ENCODE data around the gene CFAP161. TPM values are rescaled to one million over a fixed set of nuclear protein-coding genes. Genes with fewer than 3 reads are reported as not detected.

Gene CFAP161, protein sequence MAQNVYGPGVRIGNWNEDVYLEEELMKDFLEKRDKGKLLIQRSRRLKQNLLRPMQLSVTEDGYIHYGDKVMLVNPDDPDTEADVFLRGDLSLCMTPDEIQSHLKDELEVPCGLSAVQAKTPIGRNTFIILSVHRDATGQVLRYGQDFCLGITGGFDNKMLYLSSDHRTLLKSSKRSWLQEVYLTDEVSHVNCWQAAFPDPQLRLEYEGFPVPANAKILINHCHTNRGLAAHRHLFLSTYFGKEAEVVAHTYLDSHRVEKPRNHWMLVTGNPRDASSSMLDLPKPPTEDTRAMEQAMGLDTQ
- total RNA-seq (2014; rRNA removed; shearing (Covaris generic)): 0.59 TPM in 1 of 2 replicates, not detected in the other

DNA sequence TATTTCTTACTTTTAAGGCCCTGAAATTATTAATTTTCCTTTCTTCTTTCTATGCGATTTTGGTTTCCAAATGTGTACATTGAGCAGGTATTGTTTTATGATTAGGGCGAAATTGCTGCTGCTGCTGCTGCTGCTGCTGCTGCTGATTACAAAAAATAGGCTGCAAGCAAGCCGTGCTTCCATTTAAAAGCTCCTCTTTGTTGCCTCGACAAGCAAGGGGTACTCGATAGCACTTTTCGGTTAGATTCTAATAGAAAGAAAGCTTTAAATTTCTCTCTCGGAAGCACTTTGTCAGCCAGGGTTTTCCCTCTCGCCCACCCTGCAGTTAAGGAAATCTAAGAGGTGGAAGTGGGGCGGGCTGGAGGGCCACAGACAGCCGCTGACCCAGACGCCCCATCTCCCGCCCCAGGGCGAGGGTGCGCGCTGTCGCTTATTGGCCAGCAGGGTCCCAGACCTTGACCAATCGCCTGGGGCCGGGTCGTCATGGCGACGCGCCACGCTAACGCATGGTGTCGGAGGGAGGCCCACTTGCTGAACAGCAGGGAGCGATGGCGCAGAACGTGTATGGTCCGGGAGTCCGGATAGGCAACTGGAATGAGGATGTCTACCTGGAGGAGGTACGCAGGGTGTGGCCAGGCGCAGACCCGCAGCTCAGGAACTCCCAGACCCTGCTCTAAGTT is at the start of gene CFAP161:
Gene CFAP161 (plus strand): TSS at position 489 of the 680 bp plus-strand sequence. CDS start 60 bp downstream, at position 549.
- Histone ChIP-seq H3K4me3 (ENCODE audit: insufficient read depth, low read depth, low read length) (peak within 1 kb of the TSS; percentile 32), H3K36me3 (replicated peaks; ENCODE audit: control insufficient read depth, insufficient read depth, low read length) (no peaks in the 10 kb centered on the region), H3K27me3 (ENCODE audit: control insufficient read depth, insufficient read depth, low read length) (peaks cover 2% of the 10 kb centered on the region; the same call in 1 of the 2 replicates)
- DNase-seq: peak; percentile 95

GRCh38 chr15:81084716-81085115 is 49.4 kb upstream of the CFAP161 start:
- Histone ChIP-seq H3K36me3 (replicated peaks; ENCODE audit: control insufficient read depth, insufficient read depth, low read length) (no peaks in the 10 kb centered on the region), H3K27me3 (ENCODE audit: control insufficient read depth, insufficient read depth, low read length) (no peaks in the 10 kb centered on the region), H3K4me3 (ENCODE audit: insufficient read depth, low read depth, low read length) (no peak overlapping the region)
- DNase-seq: no peak

GRCh38 chr15:81085213-81085612 is 48.9 kb upstream of the CFAP161 start:
- Histone ChIP-seq H3K27me3 (ENCODE audit: control insufficient read depth, insufficient read depth, low read length) (no peaks in the 10 kb centered on the region), H3K36me3 (replicated peaks; ENCODE audit: control insufficient read depth, insufficient read depth, low read length) (no peaks in the 10 kb centered on the region), H3K4me3 (ENCODE audit: insufficient read depth, low read depth, low read length) (no peak overlapping the region)
- DNase-seq: no peak

DNA sequence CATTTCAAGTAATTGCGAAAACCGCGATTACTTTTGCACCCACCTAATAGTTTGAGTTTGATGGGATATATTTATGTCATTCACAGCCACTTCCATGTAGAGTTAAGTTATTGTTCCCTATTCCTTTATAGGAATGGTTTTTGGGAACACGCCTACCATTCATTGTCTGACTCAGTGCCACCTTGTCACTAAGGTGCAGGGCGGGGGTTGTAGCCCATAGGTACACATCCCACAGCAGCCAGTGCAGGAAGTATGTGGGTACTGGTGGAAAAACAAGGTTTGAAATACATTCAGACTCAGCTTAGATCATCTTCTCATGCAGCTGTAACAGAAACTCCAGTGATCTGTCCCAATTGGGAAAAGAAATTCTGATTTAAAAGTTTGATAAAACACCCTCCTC is 48.2 kb upstream of the CFAP161 start:
- Histone ChIP-seq H3K27me3 (ENCODE audit: control insufficient read depth, insufficient read depth, low read length) (no peaks in the 10 kb centered on the region), H3K4me3 (ENCODE audit: insufficient read depth, low read depth, low read length) (no peak overlapping the region), H3K36me3 (replicated peaks; ENCODE audit: control insufficient read depth, insufficient read depth, low read length) (no peaks in the 10 kb centered on the region)
- DNase-seq: no peak

- DNase-seq: no peak
- Histone ChIP-seq H3K4me3 (ENCODE audit: insufficient read depth, low read depth, low read length) (no peak overlapping the region), H3K27me3 (ENCODE audit: control insufficient read depth, insufficient read depth, low read length) (no peaks in the 10 kb centered on the region), H3K36me3 (replicated peaks; ENCODE audit: control insufficient read depth, insufficient read depth, low read length) (no peaks in the 10 kb centered on the region)
Observed at GRCh38 chr15:81087066-81087465, 47.0 kb upstream of the CFAP161 start.

- Histone ChIP-seq H3K4me3 (ENCODE audit: insufficient read depth, low read depth, low read length) (no peak overlapping the region), H3K36me3 (replicated peaks; ENCODE audit: control insufficient read depth, insufficient read depth, low read length) (no peaks in the 10 kb centered on the region), H3K27me3 (ENCODE audit: control insufficient read depth, insufficient read depth, low read length) (no peaks in the 10 kb centered on the region)
- no peak for DNase-seq
Observed at GRCh38 chr15:81087694-81088093, 46.4 kb upstream of the CFAP161 start.

- Histone ChIP-seq H3K36me3 (replicated peaks; ENCODE audit: control insufficient read depth, insufficient read depth, low read length) (no peaks in the 10 kb centered on the region), H3K27me3 (ENCODE audit: control insufficient read depth, insufficient read depth, low read length) (no peaks in the 10 kb centered on the region), H3K4me3 (ENCODE audit: insufficient read depth, low read depth, low read length) (no peak overlapping the region)
- DNase-seq: no peak
Observed at GRCh38 chr15:81088470-81089013, 45.5 kb upstream of the CFAP161 start.

- no peak overlapping the region for H3K4me3 ChIP-seq (ENCODE audit: insufficient read depth, low read depth, low read length)
- DNase-seq: no peak
- H3K27me3 ChIP-seq (ENCODE audit: control insufficient read depth, insufficient read depth, low read length): no peaks in the 10 kb centered on the region
- no peaks in the 10 kb centered on the region for H3K36me3 ChIP-seq (replicated peaks; ENCODE audit: control insufficient read depth, insufficient read depth, low read length)
Observed at GRCh38 chr15:81091889-81092558, 42.0 kb upstream of the CFAP161 start.

- DNase-seq: no peak
- Histone ChIP-seq H3K27me3 (ENCODE audit: control insufficient read depth, insufficient read depth, low read length) (no peaks in the 10 kb centered on the region), H3K36me3 (replicated peaks; ENCODE audit: control insufficient read depth, insufficient read depth, low read length) (no peaks in the 10 kb centered on the region), H3K4me3 (ENCODE audit: insufficient read depth, low read depth, low read length) (no peak overlapping the region)
Observed at GRCh38 chr15:81092559-81092902, 41.5 kb upstream of the CFAP161 start.

GRCh38 chr15:81093961-81094360 is 40.1 kb upstream of the CFAP161 start:
- H3K36me3 ChIP-seq (replicated peaks; ENCODE audit: control insufficient read depth, insufficient read depth, low read length): no peaks in the 10 kb centered on the region
- H3K4me3 ChIP-seq (ENCODE audit: insufficient read depth, low read depth, low read length): no peak overlapping the region
- no peak for DNase-seq
- no peaks in the 10 kb centered on the region for H3K27me3 ChIP-seq (ENCODE audit: control insufficient read depth, insufficient read depth, low read length)

DNA sequence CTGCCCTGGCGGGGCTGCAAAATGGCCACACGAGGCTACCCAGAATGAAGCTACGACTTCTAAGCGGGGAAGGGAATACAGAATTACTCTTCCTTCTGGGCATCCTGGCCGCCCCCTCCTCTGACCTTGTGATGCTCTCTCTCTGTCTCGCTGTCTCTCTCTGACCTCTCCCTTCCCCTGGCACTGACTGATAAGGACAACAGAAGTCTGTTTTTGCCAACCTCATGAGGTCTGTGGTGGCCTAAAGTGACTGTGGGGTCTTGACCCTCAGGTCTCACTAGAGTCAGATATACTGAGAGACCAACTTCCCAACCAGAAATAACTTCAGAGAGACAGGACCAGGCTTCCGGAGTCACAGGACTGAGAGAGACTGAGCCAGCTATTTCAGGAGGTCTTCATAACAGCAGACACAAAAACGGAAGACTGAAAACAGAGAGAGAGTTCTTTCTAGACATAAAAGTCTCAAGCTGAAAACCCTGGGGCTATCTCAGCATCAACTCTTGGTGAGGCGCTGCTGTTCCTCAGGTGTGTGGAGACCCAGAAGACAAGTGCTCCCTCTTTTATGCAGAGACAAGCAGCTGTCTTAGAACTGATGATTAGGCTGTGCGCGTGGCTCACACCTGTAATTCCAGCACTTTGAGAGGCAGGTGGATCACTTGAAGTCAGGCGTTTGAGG is 38.2 kb upstream of the CFAP161 start:
- no peak overlapping the region for H3K4me3 ChIP-seq (ENCODE audit: insufficient read depth, low read depth, low read length)
- H3K36me3 ChIP-seq (replicated peaks; ENCODE audit: control insufficient read depth, insufficient read depth, low read length): no peaks in the 10 kb centered on the region
- DNase-seq: no peak
- H3K27me3 ChIP-seq (ENCODE audit: control insufficient read depth, insufficient read depth, low read length): no peaks in the 10 kb centered on the region

- DNase-seq: no peak
- no peak overlapping the region for H3K4me3 ChIP-seq (ENCODE audit: insufficient read depth, low read depth, low read length)
- H3K27me3 ChIP-seq (ENCODE audit: control insufficient read depth, insufficient read depth, low read length): no peaks in the 10 kb centered on the region
- no peaks in the 10 kb centered on the region for H3K36me3 ChIP-seq (replicated peaks; ENCODE audit: control insufficient read depth, insufficient read depth, low read length)
Observed at GRCh38 chr15:81096398-81096797, 37.7 kb upstream of the CFAP161 start.

- Histone ChIP-seq H3K36me3 (replicated peaks; ENCODE audit: control insufficient read depth, insufficient read depth, low read length) (no peaks in the 10 kb centered on the region), H3K27me3 (ENCODE audit: control insufficient read depth, insufficient read depth, low read length) (no peaks in the 10 kb centered on the region), H3K4me3 (ENCODE audit: insufficient read depth, low read depth, low read length) (no peak overlapping the region)
- DNase-seq: no peak
Observed at GRCh38 chr15:81097116-81097889, 36.8 kb upstream of the CFAP161 start.

- Histone ChIP-seq H3K27me3 (ENCODE audit: control insufficient read depth, insufficient read depth, low read length) (no peaks in the 10 kb centered on the region), H3K4me3 (ENCODE audit: insufficient read depth, low read depth, low read length) (no peak overlapping the region), H3K36me3 (replicated peaks; ENCODE audit: control insufficient read depth, insufficient read depth, low read length) (no peaks in the 10 kb centered on the region)
- DNase-seq: no peak
Observed at GRCh38 chr15:81097890-81098280, 36.2 kb upstream of the CFAP161 start.
